ENCODE measurements around the gene KIZ.

The KIZ gene

GRCh38 chr20:21175433-21175832 is 49.6 kb downstream of the KIZ start:
- DNase-seq: no peak

DNA sequence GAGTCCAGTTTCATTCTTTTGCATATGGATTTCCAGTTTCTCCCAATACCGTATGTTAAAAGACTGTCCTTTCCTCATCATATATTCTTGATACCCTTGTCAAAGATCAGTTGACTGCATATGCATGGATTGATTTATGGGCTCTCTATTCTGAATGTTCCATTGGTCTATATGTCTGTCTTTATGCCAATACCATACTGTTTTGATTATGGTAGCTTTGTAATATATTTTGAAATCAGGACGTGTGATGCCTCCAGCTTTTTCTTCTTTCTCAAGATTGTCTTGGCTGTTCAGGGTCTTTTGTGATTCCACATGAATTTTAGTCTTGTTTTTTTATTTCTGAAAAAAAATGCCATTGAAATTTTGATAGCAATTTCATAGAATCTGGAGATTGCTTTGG is 51.9 kb downstream of the KIZ start:
- DNase-seq: no peak

DNA sequence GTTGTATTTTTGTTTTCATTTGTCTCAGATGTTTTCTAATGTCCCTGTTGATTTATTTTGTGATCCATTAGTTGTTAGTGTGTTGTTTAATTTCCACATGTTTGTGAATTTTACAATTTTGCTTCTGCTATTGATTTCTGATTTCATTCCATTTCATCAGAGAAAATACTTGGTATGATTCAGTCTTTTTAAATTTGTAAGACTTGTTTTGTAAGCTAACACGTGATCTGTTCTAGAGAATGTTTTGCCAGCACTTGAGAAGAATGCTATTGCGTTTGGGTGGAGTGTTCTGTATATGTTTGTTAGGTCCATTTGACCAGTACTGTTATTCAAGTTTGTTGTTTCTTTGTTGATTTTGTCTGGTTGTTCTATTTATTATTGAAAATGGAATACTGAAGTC is 53.9 kb downstream of the KIZ start:
- DNase-seq: no peak

DNA sequence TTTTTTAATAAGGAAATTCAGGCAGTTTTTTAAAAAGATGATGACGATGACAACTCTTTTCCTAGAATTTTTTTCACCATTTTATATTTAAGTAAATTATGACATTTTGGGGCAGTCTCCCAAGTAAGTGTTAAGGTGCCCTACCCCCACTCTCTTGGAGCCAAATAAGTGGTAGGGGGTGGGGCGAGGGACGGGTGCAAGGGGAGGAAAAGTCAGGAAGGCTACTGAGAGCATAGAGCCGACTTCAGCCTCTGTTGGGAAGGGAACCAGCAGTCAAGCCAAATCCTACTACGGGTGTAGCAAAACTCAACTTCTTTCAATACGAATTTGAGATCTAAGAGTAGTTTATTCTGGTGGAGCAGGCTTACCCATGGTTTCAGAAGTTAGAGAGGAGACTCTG is 54.4 kb downstream of the KIZ start:
- no peak for DNase-seq

- no peak for DNase-seq
Measured at GRCh38 chr20:21181028-21181427, 55.1 kb downstream of the KIZ start.

DNA sequence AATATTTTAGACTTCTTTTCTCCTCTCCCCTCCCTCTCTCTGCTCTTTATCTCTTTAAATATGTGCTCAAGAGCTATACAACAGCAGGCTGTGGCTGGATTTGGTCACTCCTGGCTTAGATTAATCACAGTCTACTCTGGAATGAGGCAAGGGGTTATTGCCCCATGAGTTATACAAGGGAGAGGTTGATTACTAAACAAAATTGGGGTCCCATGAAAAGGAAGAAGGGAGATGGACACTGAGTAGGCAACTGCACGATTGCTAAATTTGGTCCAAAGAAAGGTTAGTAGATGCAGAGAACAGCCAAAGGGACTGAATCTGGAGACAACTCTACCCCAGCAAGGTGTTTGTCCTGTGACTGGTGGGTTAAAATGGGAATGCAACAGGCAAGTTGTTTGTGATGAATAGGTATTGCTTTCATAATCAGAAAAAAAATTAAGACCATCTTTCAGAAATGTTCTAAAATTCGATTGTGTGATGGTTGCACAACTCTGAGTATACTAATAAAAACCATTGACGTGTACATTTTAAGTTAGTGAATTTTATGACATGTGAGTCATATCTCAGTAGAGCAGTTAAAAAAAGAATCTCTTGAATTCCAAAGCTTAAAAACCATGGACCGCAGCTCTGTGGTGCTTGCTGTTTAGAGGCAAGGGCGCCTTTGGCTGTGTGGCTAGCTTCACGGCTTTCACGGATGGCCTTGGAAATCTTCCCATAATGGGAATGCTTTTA is 57.1 kb downstream of the KIZ start:
- no peak for DNase-seq

- DNase-seq: no peak
Measured at GRCh38 chr20:21183722-21184121, 57.8 kb downstream of the KIZ start.

DNA sequence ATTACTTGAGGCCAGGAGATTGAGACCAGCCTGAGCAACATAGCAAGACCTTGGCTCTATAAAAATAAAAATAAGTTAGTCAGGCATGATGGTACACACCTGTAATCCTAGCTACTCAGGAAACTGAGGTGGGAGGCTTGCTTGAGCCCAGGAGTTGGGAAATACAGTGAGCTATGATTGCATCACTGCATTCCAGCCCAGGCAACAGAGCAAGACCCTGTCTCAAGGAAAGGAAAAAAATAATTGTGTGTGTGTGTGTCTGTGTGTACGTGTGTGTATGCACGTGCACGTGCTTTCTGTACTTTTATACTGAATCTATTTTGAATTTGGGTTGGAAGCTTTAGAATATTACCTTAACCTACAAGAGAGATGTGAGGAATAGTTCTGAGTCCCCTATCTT is 58.9 kb downstream of the KIZ start:
- no peak for DNase-seq

- DNase-seq: no peak
Measured at GRCh38 chr20:21185849-21186248, 60.0 kb downstream of the KIZ start.

DNA sequence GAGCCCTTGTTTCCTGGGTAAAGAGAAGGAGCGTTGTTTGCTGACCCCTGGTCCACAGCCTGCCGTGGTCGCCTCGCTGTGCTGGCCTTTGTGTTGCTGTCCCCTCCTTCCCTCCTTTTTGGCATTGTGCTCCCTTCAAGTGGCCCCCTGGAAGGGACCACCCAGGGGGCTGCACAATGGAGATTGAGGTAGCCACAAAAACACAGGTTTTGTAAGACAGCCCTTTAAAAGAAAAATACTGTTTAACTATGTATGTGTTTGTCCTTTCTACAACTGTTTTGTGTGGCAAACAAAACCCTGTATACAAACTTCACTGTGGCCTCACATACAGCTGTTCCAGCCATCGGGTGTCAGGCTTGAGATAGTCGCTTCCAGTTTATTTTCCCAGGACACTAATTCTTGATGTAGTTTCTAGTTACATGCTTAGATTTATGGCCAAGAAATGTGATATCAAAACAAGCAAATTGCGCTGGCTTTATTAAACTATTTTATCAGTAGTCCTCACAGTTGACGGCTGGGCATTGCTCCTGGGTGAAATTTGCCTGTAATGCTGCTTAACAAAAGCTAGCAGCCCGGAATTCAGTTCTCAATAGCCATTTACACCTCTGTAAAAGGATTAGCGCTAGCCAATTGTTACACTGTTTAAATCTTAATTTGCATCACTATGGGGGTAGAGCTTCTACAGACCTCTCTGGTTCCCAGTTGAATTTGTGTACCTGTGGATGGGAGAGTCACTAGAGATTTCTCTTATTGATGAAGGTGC is 64.1 kb downstream of the KIZ start:
- DNase-seq: peak in 5 of 51 donors; percentile 0 to 12 (median 6)

- no peak for DNase-seq
Measured at GRCh38 chr20:21190869-21191268, 65.0 kb downstream of the KIZ start.

- no peak for DNase-seq
Measured at GRCh38 chr20:21191839-21192238, 66.0 kb downstream of the KIZ start.

DNA sequence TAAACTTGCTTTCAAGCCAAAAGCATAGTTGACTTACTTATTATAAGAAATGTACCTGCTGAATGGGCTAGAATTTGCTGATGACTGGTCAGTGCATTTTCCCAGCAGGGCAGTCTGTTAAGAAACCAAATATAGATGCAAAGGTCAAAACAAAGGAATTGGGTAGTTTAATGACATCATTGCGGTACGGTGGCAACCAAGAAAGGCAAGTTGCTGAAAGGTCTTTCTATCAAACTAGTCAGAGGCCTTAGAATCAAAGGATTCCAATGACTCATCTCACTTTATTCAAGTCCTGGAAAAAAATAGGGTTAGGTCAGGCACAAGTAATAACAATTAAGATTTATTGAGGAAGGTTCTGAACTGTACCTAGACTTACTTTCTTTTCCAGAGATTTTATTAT is 76.4 kb downstream of the KIZ start:
- DNase-seq: no peak

- no peak for DNase-seq
Measured at GRCh38 chr20:21203088-21203656, 77.3 kb downstream of the KIZ start.

DNA sequence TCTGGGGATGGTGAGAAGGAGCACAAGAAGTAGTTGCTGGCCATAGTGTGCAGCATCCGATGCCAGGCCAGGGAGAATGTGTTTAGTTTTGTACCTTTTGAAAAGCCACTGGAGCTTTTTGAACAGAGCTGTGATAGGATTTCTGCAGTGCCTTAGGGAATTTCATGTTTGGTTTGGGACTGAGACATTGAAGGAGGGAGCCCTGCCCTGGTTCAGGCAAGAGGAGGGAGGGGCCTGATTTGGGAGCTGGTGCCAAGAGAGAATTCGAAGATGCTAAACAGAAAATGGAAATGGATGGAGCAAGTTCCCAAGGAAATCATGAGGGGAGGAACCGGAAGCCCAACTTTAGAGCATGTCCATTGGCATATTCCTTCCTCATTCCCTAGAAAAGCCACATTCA is 80.7 kb downstream of the KIZ start:
- no peak for DNase-seq

GRCh38 chr20:21208999-21209398 is 83.1 kb downstream of the KIZ start:
- DNase-seq: no peak

- DNase-seq: no peak
Measured at GRCh38 chr20:21209668-21210067, 83.8 kb downstream of the KIZ start.

DNA sequence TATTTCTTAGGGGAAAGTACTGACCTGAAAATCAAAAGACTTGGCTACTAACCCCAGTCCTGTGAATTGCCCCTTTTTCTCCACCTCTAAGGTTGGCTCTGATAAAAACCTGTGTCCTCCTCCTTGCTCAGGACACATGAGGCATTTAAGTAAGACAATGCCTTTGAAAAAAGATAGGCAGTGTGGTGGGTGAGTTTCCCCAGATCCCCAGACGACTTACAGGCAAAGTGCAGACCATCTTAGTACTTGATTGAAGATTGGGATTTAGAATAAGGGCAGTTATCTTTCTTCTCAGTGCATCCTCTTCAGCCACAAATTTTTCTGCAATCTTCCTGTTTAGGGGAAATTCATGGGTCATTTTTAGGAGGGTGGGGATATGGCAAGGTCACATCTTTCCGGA is 87.8 kb downstream of the KIZ start:
- DNase-seq: no peak

GRCh38 chr20:21214431-21214830 is 88.5 kb downstream of the KIZ start:
- DNase-seq: no peak

DNA sequence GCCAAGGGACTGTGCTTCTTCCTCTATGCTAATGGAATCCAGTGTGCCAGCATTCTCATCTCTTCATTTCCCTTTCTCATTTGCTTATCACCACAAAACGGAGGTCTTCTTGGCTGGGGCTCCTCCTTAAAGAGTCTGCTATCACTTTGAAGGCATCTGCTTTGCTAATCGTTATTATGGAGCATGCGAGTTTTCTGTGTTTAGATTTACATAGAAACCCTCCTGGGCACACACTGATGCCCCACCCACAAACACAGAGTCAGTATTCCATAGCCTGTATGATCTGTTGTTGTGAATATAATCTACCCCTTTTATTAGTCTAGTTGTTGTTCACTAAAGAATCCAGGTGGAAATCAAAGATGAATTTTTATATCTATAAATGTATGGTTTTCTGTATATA is 93.8 kb downstream of the KIZ start:
- DNase-seq: no peak

GRCh38 chr20:21224217-21224616 is 98.3 kb downstream of the KIZ start:
- DNase-seq: no peak

GRCh38 chr20:21225215-21225947 is 99.5 kb downstream of the KIZ start:
- DNase-seq: no peak

Measured in hypothalamus (tissue), 51 donors.